NCI-H2107 (cell line): Measurements from ENCODE around the gene BTN3A1.
"Not testable (repeated sequence)": the region's sequence is repeated elsewhere in the genome, so short reads cannot be mapped to it uniquely, and the experiment has no call there.

Source experiments
- DNase-seq: peaks from one replicate; lab custom pipeline; 2025; lab: John Stamatoyannopoulos, UW

BTN3A1 gene

DNA sequence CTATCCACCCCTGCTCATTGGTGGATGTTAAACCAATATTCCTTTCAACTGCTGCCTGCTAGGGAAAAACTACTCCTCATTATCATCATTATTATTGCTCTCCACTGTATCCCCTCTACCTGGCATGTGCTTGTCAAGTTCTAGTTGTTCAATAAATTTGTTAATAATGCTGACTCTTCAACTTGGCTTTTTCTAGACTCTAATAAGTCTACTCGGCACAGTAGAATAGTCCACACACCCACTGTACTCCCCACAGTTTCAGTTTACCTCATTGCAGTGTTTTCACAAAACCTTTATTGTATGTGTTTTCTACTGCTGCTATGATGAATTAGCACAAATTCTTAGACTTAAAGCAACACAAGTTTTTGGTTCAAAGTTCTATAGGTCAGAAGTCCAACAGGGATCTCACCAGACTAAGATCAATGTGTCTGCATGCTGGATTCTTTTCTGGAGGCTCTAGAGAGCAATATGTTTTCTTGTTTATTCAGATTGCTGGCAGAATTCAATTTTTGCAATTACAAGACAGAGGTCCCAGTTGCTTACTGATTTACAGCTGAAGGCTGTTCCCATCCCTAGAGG lies 13.1 kb downstream of the BTN3A1 start:
- no peak for DNase-seq

DNA sequence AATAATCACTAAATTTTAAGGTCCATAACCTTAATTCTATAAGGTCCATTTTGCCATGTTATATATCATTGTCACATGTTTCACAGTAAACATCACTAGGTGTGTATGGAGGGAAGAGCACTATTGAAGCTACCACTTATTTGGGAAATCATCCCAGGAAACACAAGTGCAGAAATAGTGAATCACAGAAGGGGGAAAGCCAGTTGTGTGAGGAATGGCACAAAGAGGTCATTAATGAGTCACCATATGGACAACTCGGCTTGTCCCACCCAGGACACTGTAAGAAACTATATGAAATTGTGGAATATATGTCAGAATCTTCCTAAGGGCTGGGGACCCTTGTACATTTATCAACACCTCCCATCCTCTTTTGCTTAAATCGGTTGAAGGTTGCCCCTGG lies 13.7 kb downstream of the BTN3A1 start:
- no peak for DNase-seq

DNA sequence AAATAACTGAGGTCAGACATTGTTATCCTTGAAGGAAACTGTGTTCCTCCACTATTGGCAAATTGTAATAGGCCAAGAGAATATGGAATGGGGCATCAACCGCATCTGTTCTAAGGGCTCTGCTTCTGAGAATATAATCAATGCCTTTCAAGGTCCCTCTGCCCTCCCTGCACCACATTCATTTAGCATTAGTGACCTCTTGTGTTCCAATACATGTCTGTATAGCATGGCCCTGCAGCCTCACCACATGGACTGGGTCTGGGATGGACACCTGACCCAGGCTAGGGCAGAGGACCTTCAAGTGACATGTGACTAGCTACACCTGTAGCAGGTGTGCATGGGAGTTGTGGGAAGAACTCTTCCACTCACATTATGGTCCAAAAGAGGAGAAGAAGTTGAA lies 14.2 kb downstream of the BTN3A1 start:
- DNase-seq, result no peak

DNA sequence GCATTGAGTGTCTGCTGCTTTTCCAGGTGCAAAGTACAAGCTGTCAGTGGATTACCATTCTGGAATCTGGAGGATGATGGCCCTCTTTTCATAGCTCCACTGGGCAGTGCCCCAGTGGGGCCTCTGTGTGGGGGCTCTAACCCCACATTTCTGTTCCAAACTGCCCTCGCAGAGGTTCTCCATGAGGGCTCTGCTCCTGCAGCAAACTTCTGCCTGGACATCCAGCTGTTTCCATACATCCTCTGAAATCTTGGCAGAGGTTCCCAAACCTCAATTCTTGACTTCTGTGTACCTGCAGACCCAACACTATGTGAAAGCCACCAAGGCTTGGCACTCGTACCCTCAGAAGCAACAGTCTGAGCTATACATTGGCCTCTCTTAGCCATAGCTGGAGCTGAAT lies 16.0 kb downstream of the BTN3A1 start:
- not testable (repeated sequence) for DNase-seq

DNA sequence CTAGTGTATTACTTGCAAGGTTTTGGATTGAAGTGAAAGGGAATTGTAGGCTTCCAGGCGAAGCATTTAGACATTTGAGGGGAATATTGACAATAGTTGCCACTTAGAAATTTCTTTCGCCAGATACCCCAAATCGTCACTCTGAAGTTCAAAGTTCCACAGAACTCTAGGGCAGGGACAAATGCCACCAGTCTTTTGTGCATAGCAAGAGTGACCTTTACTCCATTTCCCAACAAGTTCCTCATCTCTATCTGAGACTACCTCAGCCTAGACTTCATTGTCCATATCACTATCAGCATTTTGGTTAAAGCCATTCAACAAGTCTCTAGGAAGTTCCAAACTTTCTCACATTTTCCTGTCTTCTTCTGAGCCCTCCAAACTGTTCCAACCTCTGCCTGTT lies 16.7 kb downstream of the BTN3A1 start:
- DNase-seq, result not testable (repeated sequence)

DNA sequence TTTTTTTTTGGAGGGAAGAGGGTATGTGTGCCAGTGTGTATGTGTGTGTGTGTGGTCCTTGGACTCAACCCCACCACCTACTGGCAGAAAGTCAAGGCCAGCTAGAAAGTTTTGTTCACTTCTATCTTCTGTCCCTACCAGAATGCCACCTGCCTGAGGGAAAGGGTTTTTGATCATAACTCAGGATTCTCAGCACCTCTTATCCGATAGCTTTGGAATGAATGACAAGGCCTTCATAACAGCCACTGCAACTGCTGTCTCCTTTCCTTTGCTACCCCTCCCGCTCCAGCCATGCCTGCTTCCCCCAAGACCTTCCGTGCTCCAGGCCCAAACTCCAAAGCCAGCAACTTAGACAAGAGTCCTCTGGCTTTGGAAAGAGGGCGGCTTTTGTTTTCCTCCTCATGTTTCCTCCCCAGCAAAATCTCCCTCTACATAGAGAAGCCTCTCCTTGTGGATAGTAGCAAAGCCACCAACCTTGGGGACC lies 18.7 kb downstream of the BTN3A1 start:
- no peak for DNase-seq

DNA sequence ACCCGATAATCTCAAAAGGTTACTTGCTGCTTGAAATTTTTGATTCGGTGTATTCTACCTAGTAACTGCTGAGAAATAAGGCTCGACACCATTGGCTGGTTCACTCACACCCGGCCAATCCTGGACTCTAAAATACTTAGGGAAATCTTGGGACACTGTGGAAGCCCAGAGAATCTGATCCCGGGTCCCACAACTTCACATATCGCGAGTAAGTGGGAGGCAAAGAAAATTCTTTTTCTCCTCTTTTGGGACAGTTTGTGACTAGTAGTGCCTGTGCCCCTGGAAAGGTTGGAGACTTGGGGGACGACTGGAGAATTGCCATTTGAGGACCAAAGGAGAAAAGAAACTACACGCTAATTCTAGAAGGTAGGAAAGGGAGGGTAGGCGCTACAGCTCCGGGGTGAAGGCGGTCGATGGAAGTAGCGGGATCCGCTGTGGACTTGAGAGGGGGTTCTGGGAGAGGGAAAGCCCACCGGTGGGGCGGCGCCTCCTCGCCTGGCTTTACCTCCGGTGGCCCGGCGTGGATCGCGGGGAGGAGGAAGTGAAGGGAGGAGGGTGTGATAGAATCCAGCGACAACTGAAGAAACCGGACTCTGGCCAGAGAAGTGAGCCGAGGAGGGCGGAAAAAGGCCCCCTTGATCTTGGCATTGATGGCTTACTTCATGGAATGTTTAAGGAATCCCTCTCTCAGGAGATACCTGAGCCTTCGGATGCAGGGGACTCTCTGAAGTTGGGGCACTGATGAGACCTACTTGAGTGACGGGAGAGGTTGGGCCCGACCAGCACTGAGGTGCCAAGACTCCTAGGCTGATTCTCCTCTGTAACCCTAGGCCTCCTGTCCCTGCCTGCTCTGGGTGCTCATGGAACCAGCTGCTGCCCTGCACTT lies 19.4 kb downstream of the BTN3A1 start:
- peak; percentile 8 for DNase-seq

DNA sequence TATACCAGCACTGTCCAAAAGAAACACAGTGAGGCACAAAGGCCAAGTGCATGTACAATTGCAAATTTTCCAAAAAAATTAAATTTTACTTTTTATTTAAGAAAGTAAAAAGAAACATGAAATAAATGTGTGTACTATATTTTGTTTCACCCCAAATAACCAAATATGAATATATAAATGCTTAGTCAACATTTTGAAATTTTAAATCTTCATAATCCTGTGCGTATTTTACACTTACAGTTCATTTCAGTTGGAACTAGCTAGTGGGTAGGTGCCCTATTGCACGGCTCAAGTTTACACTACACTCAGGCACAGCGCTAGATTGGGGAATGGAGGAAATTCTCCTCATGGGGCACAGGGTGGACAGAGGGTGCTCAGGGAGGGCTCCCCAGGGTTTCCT lies 20.3 kb downstream of the BTN3A1 start:
- DNase-seq, result no peak

DNA sequence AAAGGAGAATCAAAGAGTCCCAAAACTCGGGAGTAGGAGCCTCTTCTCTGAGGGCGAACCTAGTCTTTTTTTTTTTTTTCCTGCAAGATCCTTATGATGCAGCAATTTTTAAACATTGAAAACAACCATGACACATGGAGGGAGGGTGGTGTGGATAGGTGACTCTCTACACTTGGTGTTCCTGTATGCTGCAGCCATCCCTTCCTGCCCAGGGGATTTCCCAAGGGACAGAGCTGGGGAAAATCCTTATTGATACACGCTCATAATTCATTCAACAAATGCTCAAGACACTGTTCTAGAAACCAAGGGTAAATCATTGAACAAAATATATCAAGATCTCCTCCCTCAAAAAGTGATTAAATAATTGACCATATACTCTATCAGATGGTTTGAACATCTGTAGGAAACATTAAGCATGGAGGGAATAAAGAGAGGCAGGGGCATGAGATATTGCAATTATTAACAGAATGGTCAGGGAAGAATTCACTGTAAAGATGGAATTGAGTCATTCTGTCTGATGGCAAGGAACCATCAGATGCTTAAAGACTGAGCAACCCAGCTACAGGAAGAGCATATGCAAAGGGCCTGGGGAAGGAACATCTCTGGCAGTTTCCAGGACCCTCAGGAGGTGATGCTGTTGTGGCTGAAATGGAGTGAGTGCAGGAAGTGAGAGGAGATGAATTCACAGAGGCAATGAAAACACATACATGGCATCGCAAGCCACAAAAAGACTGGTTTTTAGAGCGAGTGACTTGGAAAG lies 24.8 kb downstream of the BTN3A1 start:
- DNase-seq, result no peak

DNA sequence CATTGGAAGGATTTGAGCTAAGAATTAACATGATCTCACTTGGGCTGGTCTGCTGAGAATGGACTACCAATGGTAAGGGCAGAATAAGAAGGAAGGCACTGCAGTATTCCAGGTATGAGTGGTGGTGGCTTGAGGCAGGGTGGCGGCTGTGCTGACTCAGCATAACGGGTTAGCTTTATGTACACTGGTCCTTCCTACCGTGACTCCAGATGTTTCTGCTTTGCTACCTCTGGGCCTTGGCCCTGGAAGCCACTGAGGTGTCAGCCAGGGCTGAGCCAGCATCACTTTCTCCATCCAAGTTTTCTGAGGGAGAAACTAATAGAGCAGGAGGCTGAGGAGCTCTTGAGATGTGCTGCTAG lies 25.4 kb downstream of the BTN3A1 start:
- DNase-seq, result no peak

DNA sequence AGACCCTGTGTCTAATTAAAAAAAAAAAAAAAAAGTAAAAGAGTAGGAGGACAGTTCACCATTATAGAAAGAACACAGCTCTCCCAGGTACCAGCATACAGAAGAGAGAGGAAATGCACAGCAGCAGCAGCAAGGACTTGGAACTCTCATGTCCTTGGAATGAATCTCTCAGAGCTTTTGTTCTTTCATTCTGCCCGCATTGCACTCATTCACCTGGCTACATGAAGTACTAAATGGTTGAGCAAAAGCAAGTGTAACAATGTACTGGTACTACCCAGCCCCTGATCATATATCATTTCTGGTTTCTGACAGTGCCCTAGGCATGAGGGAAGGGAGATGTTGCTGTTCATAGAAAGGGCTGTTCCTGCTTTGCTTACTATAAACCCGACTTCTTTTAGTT lies 26.1 kb downstream of the BTN3A1 start:
- no peak for DNase-seq

DNA sequence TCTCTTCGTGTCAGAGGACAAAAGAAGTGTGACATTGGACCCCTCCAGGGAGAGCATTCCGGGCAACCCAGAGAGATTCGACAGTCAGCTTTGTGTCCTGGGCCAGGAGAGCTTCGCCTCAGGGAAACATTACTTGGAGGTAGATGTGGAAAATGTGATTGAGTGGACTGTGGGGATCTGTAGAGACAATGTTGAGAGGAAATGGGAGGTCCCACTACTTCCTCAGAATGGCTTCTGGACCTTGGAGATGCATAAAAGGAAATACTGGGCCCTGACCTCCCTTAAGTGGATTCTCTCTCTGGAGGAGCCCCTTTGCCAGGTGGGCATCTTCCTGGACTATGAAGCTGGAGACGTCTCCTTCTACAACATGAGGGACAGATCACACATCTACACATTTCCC lies 28.7 kb downstream of the BTN3A1 start:
- no peak for DNase-seq

DNA sequence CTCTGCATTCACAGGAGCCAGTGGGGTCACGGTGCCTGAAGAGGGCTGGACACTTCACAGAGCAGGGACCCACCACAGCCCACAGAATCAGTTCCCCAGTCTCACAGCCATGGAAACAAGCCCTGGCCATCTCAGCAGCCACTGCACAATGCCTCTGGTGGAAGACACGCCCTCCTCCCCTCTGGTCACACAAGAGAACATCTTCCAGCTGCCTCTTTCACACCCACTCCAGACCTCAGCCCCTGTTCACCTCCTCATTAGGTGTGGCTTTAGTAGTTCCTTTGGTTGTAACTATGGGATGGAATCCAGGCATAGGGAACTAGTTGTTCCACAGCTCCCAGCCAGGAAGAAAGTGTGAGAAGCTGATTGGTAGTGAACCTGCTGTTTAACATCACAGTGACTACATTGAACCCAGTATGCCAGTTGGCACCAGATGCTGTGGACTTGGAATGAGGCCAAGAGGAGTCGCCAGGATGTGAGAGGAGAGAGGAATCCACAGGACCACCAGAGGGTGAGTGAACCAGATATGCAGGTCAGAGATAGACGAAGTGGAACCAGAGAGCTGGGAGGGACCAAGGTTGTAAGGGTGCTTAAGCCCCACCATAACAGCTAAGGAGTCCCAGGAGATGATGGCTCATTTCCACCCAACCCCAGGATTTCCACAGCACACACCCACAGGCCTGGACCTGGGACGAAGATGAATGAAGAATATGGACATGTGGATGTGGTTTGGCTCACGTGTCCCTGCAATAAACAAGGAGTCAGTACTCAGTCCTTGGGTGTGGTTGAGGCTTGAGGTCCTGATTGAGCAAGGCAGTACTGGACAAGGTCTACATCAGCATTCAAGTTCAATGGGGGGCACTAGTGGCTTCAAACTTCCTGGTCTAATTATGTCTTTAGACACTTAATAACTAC lies 29.4 kb downstream of the BTN3A1 start:
- no peak for DNase-seq

DNA sequence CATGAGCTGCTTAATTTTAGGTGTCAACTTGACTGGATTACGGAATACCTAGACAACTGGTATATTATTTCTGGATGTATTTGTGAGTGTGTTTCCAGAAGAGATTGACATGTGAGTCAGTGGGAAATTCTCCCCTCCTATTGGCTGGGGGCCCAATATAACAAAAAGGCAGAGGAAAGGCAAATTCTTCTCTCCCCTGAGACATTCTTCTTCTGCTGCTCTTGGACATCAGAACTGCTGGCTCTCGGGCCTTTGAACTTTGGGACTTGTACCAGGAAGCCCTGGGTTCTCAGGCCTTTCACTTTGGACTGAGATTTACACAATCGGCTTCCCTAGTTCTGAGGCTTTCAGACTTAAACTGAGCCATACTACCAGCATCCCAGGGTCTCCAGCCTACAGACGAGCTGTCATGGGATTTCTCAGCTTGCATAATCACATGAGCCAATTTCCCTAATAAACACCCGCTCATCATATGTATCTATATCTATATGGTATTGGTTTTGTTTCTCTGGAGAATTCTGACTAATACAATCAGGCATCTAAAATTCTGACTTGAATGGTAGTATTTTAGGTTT lies 30.6 kb downstream of the BTN3A1 start:
- DNase-seq, result no peak

DNA sequence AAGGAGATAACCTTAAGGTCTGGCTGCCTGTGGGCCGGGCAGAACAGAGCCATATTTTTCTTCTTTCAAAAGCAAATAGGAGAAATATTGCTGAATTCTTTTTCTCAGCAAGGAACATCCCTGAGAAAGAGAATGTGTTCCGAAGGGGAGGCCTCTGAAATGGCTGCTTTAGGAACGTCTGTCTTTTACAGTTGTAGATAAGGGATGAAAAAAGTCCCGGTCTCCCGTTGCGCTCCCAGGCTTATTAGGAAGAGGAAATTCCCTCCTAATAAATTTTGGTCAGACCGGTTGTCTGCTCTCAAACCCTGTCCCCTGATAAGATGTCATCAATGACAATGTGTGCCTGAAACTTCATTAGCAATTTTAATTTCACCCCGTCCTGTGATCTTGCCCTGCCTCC lies 31.6 kb downstream of the BTN3A1 start:
- DNase-seq, result not testable (repeated sequence)

DNA sequence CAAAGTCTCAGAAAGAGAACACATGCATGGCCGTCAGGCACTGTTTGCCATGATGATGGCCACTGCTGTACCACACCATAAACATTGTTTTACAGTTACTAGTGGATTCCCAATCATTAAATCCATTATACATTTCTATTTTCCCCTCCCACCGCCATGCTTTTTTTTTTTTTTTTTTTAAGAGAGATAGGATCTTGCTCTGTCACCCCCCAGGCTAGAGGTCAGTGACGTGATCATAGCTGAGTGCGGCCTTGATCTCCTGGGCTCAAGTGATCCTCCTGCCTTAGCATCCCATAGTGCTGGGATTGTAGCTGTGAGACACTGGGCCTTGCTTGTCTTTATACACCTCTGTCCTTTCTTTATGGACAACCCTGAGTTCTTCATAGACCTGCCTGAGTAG lies 33.9 kb downstream of the BTN3A1 start:
- no peak for DNase-seq

DNA sequence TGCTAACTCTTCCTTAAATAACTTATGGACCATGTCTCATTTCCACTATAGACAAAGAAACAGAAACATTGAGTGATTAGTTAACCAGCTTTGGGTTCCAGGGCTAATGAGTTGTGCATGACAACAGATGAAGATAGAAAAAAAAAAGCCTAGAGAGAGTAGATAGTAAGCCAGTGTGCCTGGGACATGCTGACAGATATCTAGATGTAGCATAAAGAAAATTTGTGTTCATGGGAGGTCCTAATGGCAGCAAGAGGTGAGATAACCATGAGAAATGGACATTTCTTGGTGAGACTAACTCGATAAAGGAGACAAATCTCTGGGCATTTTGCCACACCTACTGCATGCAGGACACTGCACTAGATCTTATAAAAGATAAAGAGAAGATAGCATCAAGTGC lies 35.5 kb downstream of the BTN3A1 start:
- no peak for DNase-seq

DNA sequence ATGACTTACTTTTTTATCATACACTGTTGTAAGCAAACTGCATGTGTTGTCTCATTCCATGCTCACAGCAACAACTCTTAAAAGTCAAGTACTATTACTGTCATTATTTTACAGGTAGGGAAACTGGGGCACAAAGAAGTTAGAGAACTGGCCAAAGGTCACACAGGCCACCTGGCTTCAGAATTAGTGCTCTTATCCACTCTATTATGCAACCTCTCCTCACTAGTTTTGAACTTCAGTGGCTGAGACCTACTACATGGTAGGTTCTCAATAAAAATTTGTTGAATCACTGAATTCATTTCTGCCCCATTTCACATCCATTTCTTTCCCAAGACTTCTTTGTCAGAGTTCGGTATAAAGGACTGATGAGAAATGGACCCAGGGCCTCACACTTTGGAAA lies 35.9 kb downstream of the BTN3A1 start:
- DNase-seq, result no peak

DNA sequence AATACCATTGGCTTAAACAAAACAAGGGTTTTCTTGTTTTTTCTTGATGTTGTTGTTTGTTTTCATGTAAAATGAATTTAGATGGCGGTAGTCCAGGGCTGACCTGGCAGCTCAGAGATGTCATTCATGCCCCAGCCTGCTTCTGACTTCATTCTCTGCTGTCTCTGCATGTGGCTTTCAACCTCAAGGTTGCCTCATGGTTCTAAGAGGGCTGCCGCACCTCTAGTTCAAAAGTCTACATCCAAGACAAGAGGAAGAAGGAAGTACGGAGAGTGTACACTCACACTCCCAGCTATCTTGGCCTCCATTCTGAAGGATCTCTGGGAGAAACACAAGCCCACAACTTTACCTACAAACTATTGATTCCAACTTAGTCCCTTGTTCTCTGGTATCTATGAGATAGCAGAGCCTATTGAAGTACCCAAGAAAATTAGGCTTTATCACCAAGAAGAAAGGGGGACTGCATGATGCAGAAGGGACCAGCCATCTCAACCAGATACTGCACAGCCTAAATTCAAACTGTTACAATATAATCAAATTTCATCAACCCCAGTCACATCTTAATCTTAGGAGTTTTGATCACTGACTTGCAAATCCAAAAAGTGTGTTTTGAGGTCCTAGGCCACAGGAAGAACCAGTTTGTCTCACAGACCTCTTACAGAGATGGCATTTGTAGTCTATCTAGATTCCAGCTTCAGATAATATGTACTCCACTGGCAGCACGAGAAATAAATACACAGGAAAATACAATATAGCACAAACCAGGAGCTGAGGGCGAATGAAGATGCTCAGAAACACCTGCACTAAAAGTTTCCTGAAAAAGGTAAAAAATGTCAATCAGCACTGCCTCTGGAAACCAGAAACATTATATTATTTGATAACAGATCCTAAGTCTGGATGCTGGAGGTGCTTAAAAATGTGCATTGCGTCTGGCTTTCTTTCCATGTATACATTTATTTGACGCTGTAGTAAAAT lies 37.4 kb downstream of the BTN3A1 start:
- DNase-seq, result no peak

DNA sequence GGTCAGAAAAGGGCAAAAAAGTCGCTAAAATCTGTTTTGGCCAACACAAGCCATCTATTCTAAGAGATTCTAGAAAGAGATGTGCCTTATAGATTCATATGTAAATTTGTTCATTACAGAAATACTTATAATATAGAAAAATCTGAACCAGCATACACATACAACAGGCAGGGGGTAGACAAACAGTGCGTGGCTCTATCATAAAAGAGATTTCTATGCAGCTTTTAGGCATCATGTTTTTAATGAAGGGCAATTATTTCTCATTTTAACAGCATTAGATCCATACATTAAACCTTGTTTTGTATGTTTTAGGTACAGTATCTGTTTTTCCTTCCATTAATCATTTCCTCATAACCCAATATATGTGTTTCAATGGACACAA lies 38.9 kb downstream of the BTN3A1 start:
- no peak for DNase-seq
